Stimulated activated CD8-positive, alpha-beta memory T cell treated with anti-CD3 and anti-CD28 coated beads, Interleukin-12 subunit alpha, Interleukin-12 subunit beta, amount 100 ng/mL, for 4 hours (primary cell): ENCODE data around the gene C12orf76.
"Not testable (repeated sequence)": the region's sequence is repeated elsewhere in the genome, so short reads cannot be mapped to it uniquely, and the experiment has no call there.

Experiments
- DNase-seq: peaks from one replicate; pipeline ENCODE4 v3.0.0-alpha.2; 2020; ENCODE audit warnings: low read depth

The C12orf76 gene

GRCh38 chr12:110065540-110065939 lies 17.2 kb upstream of the C12orf76 start:
- DNase-seq: no peak

DNA sequence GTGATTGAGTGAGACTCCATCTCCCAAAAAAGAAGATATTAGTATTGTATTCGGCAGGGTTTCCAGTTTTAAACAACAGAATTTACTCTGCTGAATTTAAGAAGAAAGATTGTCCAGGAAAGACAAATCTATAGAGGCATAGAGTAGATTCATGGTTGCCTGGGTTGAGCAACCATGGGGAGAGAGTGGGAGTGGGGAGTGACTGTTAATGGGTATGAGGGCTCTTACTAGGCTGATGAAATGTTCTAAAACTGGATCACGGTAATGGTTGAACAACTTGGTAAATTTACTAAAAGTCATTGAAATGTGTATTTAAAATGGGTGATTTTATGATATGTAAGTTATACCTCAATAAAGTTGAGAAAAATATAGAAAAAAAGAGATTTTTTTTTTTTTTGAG lies 13.9 kb upstream of the C12orf76 start:
- no peak for DNase-seq

DNA sequence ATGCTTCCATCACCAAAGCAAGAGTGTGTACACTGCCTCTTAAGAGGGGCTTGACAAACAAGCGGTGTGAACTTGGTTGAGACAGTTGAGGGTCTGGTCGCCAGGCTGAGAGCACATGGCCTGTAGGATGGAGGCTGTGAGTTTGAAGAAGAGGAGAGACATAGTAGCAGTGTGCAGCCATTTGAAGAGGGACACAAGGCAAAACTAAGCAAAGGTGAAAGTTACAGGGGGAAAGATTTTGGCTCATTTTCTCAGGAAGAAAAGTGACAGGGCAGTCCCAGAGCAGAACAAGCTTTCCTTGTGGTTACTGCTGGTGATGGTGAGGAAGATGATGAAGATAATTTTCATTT lies 11.3 kb upstream of the C12orf76 start:
- DNase-seq: no peak

DNA sequence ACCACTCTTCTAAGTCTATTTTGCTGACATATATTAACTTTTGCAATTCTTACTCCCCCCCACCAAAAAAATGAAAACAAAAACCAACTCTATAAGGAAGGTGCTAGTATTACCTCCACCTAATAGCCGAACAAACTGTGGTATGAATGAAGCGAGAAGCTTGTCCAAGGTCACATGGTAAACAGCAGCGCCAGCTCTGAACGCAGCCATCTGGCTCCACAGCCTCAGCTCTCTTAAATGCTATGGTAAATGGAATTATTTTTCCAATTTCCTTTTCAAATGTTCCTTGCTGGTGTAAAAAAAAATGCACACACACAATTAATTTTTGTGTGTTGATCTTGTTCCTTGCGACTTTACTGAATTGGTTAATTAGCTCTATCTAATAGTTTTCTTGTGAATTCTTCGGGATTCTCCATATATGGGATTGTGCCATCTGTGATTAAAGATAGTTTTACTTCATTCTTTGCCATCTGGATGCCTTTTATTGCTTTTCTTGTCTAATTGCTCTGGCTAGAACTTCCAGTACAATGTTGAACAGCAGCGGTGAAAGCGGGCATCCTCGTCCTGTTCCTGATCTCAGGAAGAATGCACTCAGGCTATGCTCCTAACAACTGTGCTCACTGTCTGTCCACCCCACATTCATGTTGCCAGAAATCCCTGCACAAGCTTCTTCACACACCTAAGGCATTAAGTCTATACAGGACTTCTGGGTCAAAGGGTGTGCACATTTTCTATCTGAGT lies 10.7 kb upstream of the C12orf76 start:
- DNase-seq: no peak

DNA sequence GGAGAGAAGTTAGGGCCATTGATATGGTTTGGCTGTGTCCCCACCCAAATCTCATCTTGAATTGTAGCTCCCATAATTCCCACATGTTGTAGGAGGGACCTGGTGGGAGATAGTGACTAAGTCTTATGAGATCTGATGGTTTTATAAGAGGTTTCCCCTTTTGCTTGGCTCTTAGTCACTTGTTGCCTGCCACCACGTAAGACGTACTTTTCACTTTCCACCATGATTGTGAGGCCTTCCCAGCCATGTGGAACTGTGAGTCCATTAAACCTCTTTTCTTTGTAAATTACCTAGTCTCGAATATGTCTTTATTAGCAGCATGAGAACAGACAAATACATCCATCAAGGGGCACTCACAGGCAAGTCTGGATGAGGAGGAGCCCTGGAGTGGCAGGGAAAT lies 8.3 kb upstream of the C12orf76 start:
- DNase-seq: not testable (repeated sequence)

GRCh38 chr12:110055375-110056352 lies 7.3 kb upstream of the C12orf76 start:
- DNase-seq: not testable (repeated sequence)

DNA sequence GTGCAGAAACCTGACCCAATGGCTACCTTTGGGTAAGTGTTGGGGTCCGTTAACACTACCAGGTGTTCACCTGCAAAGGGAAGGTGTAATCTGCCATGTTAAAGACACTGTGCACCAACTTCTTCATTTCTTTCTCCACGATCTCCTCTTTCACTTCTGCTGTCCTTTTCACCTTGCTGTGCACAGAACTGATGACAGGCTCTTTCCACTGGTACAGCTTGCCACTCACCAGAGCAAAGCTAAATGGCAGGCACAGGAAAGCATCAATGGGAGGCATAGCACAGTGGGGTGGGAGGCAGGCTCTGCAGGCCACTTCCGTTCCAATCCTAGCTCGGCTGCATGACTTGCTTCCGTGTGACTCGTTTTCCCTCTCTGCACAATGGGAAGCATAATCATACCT lies 2.6 kb upstream of the C12orf76 start:
- DNase-seq: no peak

GRCh38 chr12:110049666-110050065 lies 1.3 kb upstream of the C12orf76 start:
- DNase-seq: not testable (repeated sequence)

DNA sequence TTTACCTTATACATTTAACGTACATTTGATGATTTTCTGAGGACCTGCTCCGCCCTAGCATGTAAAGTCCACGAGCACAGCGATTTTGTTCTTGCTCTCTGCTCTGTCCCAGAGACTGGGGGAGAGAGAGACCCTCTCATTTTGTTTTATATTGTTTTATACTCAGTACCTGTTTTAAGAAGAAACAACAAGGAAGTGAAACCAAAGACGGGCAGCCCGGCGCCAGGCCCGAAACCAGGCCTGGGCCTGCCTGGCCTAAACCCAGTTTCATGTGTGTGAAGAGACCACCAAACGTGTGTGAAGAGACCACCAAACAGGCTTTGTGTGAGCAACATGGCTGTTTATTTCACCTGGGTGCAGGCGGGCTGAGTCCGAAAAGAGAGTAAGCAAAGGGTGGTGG lies 712 bp upstream of the C12orf76 start:
- DNase-seq: not testable (repeated sequence)

GRCh38 chr12:110047297-110047940 lies 903 bp downstream of the C12orf76 start:
- DNase-seq: no peak

DNA sequence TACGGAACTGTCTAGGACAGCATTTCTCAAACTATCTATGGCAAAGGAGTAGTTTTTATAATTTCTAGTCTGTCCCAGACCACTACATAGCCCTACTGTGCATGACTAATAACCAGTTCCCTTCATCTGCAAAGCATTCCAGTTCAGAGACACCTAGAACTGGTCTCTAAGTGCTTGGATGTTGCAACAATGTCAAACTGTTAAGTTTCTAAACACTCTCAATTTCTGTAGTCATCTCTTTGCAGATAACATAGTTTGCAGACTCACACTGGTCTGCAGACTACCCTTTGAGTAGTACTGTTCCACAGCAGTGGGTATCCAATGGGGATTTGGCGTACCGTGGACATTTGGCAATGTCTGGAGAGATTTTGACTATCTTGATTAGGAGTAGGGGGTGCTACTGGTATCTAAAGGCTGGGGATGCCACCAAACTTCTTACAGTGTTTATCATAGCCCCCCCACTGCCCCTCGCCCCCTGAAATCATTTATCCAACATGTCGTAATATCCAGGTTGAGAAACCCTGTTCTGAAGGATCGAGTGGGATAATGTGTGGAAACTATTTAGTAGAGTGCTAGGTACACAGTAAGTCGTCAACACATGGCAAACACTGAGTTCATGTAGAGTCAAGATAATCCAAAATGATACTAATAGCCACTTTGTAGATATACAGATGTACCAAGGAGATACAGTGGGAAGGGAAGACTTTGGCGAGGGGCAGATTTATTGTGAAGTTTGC lies 1.7 kb downstream of the C12orf76 start:
- no peak for DNase-seq

DNA sequence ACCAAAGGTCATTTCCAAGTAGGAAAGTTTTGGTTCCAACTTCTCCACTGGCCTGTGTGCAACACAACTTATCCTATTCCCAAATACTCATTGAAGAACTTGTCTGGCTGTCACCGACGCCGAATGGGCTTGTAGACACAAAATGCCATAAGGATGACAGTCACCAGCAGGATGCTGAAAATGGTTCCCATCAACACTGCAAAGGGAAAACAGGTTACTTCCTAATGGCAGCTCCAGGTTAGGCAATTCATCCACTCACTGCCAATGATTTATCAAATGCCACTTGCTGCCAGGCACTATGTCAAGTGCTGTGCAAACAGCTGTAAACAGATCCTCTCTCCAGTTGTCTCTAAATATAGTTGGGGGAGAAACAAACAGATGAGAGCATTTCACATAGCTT lies 6.1 kb downstream of the C12orf76 start:
- no peak for DNase-seq

- DNase-seq: no peak
These were observed 9.1 kb downstream of the C12orf76 start for GRCh38 chr12:110039085-110039807.

DNA sequence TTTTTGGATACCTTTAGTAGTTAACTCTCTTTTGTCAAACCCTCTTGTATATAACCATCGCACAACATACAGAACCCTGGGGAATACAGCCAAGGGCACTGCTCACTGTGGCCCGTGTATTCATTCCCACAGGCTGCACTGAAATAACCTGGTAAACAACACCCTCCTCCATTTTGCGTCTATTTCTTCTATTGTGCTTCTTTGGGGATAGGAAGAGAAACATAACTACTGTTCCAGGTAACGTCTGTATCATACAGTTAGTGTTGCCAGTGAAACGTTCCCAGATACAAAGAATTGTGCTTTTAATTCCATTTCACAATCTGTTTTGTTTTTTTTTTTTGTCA lies 9.6 kb downstream of the C12orf76 start:
- no peak for DNase-seq

DNA sequence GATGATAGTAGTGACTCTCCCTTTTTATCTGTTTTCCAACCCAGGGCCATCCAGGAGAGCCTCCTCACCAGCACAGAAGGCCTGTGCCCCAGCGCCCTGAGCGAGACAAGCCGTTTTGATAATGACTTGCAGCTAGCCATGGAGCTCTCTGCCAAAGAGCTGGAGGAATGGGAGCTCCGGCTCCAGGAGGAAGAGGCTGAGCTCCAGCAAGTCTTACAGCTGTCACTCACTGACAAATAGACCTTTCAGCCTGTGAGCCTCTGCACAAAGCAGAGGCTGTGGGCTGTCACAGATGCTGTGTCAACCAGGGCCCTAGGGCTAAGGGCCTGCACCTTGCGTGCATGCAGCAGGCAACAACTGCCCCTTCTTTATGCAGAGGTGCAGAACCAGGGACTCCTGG lies 11.0 kb downstream of the C12orf76 start:
- no peak for DNase-seq

GRCh38 chr12:110035534-110036104 lies 12.7 kb downstream of the C12orf76 start:
- DNase-seq: no peak

DNA sequence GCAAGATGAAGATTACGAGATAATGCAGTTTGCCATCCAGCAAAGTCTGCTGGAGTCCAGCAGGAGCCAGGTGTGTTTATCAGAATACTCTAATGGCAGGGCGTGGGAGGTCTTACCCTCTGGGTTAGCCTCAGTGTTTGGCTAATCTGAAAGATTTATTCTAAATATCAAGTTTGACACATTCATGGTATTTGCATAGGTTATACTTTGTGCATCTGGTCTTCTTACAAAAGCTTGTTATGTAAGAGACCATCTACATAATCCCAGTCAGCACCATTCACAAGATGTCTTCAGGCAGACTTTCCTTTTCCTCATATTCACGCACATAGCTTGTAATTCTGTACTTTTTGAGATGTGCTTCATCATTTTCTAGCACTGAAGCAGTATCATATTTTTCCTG lies 14.4 kb downstream of the C12orf76 start:
- no peak for DNase-seq

- no peak for DNase-seq
These were observed 19.0 kb downstream of the C12orf76 start for GRCh38 chr12:110029290-110029815.

DNA sequence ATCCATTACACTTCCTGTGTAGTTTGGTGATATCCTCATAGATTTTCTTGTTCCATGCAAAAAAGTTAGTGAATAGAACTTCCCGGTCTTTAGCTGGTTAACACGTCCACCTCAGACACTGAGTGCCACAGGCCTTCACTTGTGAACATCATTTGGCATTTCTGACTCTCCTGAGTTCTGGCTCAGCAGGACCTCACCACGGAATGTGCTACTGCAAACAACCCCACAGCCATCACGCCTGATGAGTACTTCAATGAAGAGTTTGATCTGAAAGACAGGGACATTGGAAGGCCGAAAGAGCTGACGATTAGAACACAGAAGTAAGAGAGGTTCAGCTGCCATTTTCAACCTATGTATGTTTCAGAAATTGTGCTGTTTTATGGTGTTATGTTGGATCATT lies 20.0 kb downstream of the C12orf76 start:
- no peak for DNase-seq

DNA sequence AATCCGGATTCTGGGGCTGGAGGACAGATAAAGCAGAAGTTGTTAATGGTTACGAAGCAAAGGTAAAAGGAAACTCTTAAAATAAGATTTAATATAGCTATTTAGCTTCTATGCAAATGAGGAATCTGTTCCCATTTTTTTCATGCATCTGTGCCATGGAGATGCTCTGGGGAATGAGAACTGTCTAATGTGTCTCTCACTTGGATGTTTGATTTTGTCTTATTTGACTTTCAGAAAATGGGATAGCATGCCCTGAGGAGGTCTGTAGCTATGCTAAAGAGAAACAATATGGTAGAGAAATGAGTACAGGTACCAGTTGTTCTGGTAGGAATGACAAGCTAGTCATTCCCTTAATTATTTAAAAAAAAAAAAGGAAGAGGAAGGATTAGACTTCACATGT lies 24.3 kb downstream of the C12orf76 start:
- no peak for DNase-seq
